ENCODE data around the gene AFMID. TPM values are rescaled to one million over a fixed set of nuclear protein-coding genes. Genes with fewer than 3 reads are reported as not detected.

Gene AFMID
- total and polyA plus RNA-seq, 2 donors (not counting 3 experiments of a cell fraction or from before 2014, with no cell fraction given): 33.5 to 42.9 TPM

DNA sequence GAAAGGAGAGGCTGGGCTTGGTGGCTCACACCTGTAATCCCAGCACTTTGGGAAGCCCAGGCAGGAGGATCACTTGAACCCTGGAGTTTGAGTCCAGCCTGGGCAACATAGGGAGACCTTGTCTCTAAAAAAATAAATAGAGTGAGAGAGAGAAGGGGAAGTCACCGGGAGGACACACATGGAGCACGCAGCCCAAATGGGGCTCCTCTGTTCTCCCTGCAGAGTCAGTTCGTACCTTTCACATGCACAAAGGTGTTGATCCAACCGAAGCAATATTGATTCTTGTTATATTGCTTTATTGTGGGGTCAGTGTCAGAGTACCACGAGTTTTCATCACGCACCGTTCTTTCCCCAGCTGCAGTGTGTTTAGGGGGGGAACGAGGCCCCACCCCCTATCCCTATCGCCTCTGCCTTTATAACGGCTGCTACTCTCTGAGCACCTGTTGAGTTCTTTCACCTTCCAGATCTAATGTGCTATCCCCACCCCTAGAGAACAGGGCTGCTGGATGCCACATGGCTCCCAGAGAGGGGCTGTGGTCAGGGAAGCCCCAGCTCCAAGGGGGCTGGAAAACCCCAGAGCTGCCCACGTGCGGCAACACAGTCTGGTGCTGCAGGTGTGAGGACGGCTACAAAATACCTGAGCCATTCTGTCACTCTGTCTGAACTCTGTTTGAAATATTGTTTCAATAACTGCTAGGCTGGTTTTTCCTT, 43.2 kb downstream of the AFMID start:
- intact Hi-C loops (cut with micrococcal nuclease): no loop called here
- H2AFZ ChIP-seq (ENCODE audit: low read depth, low read length): no peak overlapping the region
- H3K79me2 ChIP-seq (ENCODE audit: control insufficient read depth, insufficient read depth, low read length): no peaks in the 10 kb centered on the region
- no peak overlapping the region for H3K9ac ChIP-seq (replicated peaks; ENCODE audit: extremely low read depth, insufficient read depth, low read length)
- H3K36me3 ChIP-seq (ENCODE audit: control insufficient read depth in 2 of 2, extremely low read depth in 1 of 2, insufficient read depth in 2 of 2, low read length in 2 of 2): no peaks in the 10 kb centered on the region
- no peak overlapping the region for H3K4me2 ChIP-seq (ENCODE audit: insufficient read depth, low read length)
- no peaks in the 10 kb centered on the region for H3K9me3 ChIP-seq (replicated peaks; ENCODE audit: control insufficient read depth, insufficient read depth, low read length)
- dilution Hi-C loops (cut with MboI; ENCODE audit: extremely low pct_ligation_motif_present, low sequenced_read_pairs): no loop called here
- CTCF ChIA-PET: interaction anchor here (1.9 kb wide), 1 partner anchor 21 kb away, joined by 7 read pairs; no protein-coding TSS in a partner anchor
- DNase-seq (ENCODE audit: low read depth, low spot score) (no peak), FAIRE-seq (no peak)
- no peak overlapping the region for H3K27ac ChIP-seq (ENCODE audit: insufficient read depth, low read depth, low read length)
- H3K27me3 ChIP-seq (ENCODE audit: control insufficient read depth in 2 of 2, insufficient read depth in 2 of 2, low read length in 2 of 2): peaks cover 21 to 25% of the 10 kb centered on the region in 2 experiments
- H3K4me3 ChIP-seq (replicated peaks in 1 of 3; ENCODE audit: insufficient read depth in 1 of 3, low read depth in 1 of 3, low read length in 3 of 3): no peak overlapping the region
- H4K20me1 ChIP-seq (replicated peaks; ENCODE audit: control insufficient read depth, extremely low read depth, insufficient read depth, low read length): no peaks in the 10 kb centered on the region
- H3K4me1 ChIP-seq (ENCODE audit: control insufficient read depth, extremely low read depth, insufficient read depth, low read length): peaks cover 16% of the 10 kb centered on the region
- no TSS peak for BruUV-seq (replicated peaks)
- POLR2A ChIA-PET: no interaction called here
- no peaks in the 10 kb centered on the region for H3K9me1 ChIP-seq (replicated peaks; ENCODE audit: control insufficient read depth, extremely low read depth, insufficient read depth, low read length)
- TF ChIP-seq CTCF (IDR thresholded peaks at IDR 0.05; ENCODE audit: extremely low read depth in 1 of 2, insufficient read depth in 1 of 2, low read depth in 1 of 2, low read length in 2 of 2) (no peak), FOS (IDR thresholded peaks at IDR 0.05; ENCODE audit: borderline replicate concordance, insufficient read depth, low read length) (no peak), POLR2AphosphoS5 (IDR thresholded peaks at IDR 0.05; ENCODE audit: insufficient read depth, low read depth, low read length) (no peak), MYC (IDR thresholded peaks at IDR 0.05; ENCODE audit: low read depth, low read length) (no peak), POLR2A (IDR thresholded peaks at IDR 0.05; ENCODE audit: low read depth, low read length) (no peak), EZH2 (IDR thresholded peaks at IDR 0.05; ENCODE audit: borderline replicate concordance, low read depth, low read length, severe bottlenecking) (no peak), GATA2 (IDR thresholded peaks at IDR 0.05; ENCODE audit: insufficient read depth, insufficient read length, low read depth, low read length) (no peak), JUN (IDR thresholded peaks at IDR 0.05; ENCODE audit: borderline replicate concordance, insufficient read depth, insufficient read length, low read depth) (no peak)
- TF ChIP-seq, protein P1, sequence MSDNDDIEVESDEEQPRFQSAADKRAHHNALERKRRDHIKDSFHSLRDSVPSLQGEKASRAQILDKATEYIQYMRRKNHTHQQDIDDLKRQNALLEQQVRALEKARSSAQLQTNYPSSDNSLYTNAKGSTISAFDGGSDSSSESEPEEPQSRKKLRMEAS (IDR thresholded peaks at IDR 0.05; ENCODE audit: insufficient read depth, insufficient read length): no peak
